ENCODE results near the gene KRI1. TPM values are rescaled to one million over a fixed set of nuclear protein-coding genes. Genes with fewer than 3 reads are reported as not detected.
"Not testable (repeated sequence)": the region's sequence is repeated elsewhere in the genome, so short reads cannot be mapped to it uniquely, and the experiment has no call there.

The KRI1 gene
- total and polyA plus RNA-seq, 2 donors (not counting 3 experiments of a cell fraction or from before 2014, with no cell fraction given), result 6.7 to 25.7 TPM

GRCh38 chr19:10574462-10574861, 8.7 kb upstream of the KRI1 start:
- no peaks in the 10 kb centered on the region for H3K36me3 ChIP-seq (ENCODE audit: control insufficient read depth in 2 of 2, extremely low read depth in 1 of 2, insufficient read depth in 2 of 2, low read length in 2 of 2)
- DNase-seq (ENCODE audit: low read depth, low spot score) (no peak), FAIRE-seq (no peak)
- no peak overlapping the region for H3K9ac ChIP-seq (replicated peaks; ENCODE audit: extremely low read depth, insufficient read depth, low read length)
- H3K4me3 ChIP-seq (replicated peaks in 1 of 3; ENCODE audit: insufficient read depth in 1 of 3, low read depth in 1 of 3, low read length in 3 of 3), result no peak overlapping the region
- BruUV-seq (replicated peaks), result no TSS peak
- H3K27me3 ChIP-seq (ENCODE audit: control insufficient read depth in 2 of 2, insufficient read depth in 2 of 2, low read length in 2 of 2), result no peaks in the 10 kb centered on the region
- peaks cover 2% of the 10 kb centered on the region for H3K4me1 ChIP-seq (ENCODE audit: control insufficient read depth, extremely low read depth, insufficient read depth, low read length)
- no peak overlapping the region for H3K4me2 ChIP-seq (ENCODE audit: insufficient read depth, low read length)
- CTCF ChIA-PET, result interaction anchor here (1.1 to 1.5 kb wide), 3 partner anchors 70 to 170 kb away, joined by 3 to 6 read pairs (median 3); no protein-coding TSS in a partner anchor
- dilution Hi-C loops (cut with MboI; ENCODE audit: extremely low pct_ligation_motif_present, low sequenced_read_pairs) (no loop called here), intact Hi-C loops (cut with micrococcal nuclease) (no loop called here)
- no peaks in the 10 kb centered on the region for H3K79me2 ChIP-seq (ENCODE audit: control insufficient read depth, insufficient read depth, low read length)
- no peaks in the 10 kb centered on the region for H3K9me3 ChIP-seq (replicated peaks; ENCODE audit: control insufficient read depth, insufficient read depth, low read length)
- TF ChIP-seq FOS (IDR thresholded peaks at IDR 0.05; ENCODE audit: borderline replicate concordance, insufficient read depth, low read length) (no peak), CTCF (IDR thresholded peaks at IDR 0.05; ENCODE audit: extremely low read depth in 1 of 2, insufficient read depth in 1 of 2, low read depth in 1 of 2, low read length in 2 of 2) (no peak), GATA2 (IDR thresholded peaks at IDR 0.05; ENCODE audit: insufficient read depth, insufficient read length, low read depth, low read length) (no peak), POLR2A (IDR thresholded peaks at IDR 0.05; ENCODE audit: low read depth, low read length) (no peak), MAX (IDR thresholded peaks at IDR 0.05; ENCODE audit: insufficient read depth, insufficient read length) (no peak), EZH2 (IDR thresholded peaks at IDR 0.05; ENCODE audit: borderline replicate concordance, low read depth, low read length, severe bottlenecking) (no peak), JUN (IDR thresholded peaks at IDR 0.05; ENCODE audit: borderline replicate concordance, insufficient read depth, insufficient read length, low read depth) (no peak), MYC (IDR thresholded peaks at IDR 0.05; ENCODE audit: low read depth, low read length) (no peak), POLR2AphosphoS5 (IDR thresholded peaks at IDR 0.05; ENCODE audit: insufficient read depth, low read depth, low read length) (no peak)
- POLR2A ChIA-PET, result no interaction called here
- H3K27ac ChIP-seq (ENCODE audit: insufficient read depth, low read depth, low read length), result no peak overlapping the region
- H3K9me1 ChIP-seq (replicated peaks; ENCODE audit: control insufficient read depth, extremely low read depth, insufficient read depth, low read length), result no peaks in the 10 kb centered on the region
- no peak overlapping the region for H2AFZ ChIP-seq (ENCODE audit: low read depth, low read length)
- no peaks in the 10 kb centered on the region for H4K20me1 ChIP-seq (replicated peaks; ENCODE audit: control insufficient read depth, extremely low read depth, insufficient read depth, low read length)

- intact Hi-C loops (cut with micrococcal nuclease); H3K4me3 ChIP-seq (replicated peaks in 1 of 3; ENCODE audit: insufficient read depth in 1 of 3, low read depth in 1 of 3, low read length in 3 of 3); POLR2A ChIA-PET; H4K20me1 ChIP-seq (replicated peaks; ENCODE audit: control insufficient read depth, extremely low read depth, insufficient read depth, low read length); H3K4me1 ChIP-seq (ENCODE audit: control insufficient read depth, extremely low read depth, insufficient read depth, low read length); H3K4me2 ChIP-seq (ENCODE audit: insufficient read depth, low read length); H3K36me3 ChIP-seq (ENCODE audit: control insufficient read depth in 2 of 2, extremely low read depth in 1 of 2, insufficient read depth in 2 of 2, low read length in 2 of 2); dilution Hi-C loops (cut with MboI; ENCODE audit: extremely low pct_ligation_motif_present, low sequenced_read_pairs); DNase-seq (ENCODE audit: low read depth, low spot score); BruUV-seq (replicated peaks); H3K79me2 ChIP-seq (ENCODE audit: control insufficient read depth, insufficient read depth, low read length); FAIRE-seq; H3K27me3 ChIP-seq (ENCODE audit: control insufficient read depth in 2 of 2, insufficient read depth in 2 of 2, low read length in 2 of 2); H3K9me3 ChIP-seq (replicated peaks; ENCODE audit: control insufficient read depth, insufficient read depth, low read length); H3K9ac ChIP-seq (replicated peaks; ENCODE audit: extremely low read depth, insufficient read depth, low read length); H3K27ac ChIP-seq (ENCODE audit: insufficient read depth, low read depth, low read length); H3K9me1 ChIP-seq (replicated peaks; ENCODE audit: control insufficient read depth, extremely low read depth, insufficient read depth, low read length); H2AFZ ChIP-seq (ENCODE audit: low read depth, low read length): not testable (repeated sequence)
- CTCF ChIA-PET, result interaction anchor here (1.1 to 1.7 kb wide), 4 partner anchors 38 to 128 kb away, joined by 3 to 12 read pairs (median 4); partner anchors contain the start of gene QTRT1
Measured at GRCh38 chr19:10573793-10574192, 8.0 kb upstream of the KRI1 start.
